LNCaP clone FGC (cell line): Measurements from ENCODE around the gene PGM1.

ENCODE experiments used
- DNase-seq: peaks from one replicate; pipeline ENCODE4 v3.0.0-alpha.2; 2011; ENCODE audit warnings: low read depth
- H3K4me3 ChIP-seq: 2 replicates; pipeline ENCODE4 v1.5.1; 2011; ENCODE audit warnings: mild to moderate bottlenecking, low read depth, low read length, control low read depth
- TF ChIP-seq, protein P1 (sequence below): IDR thresholded peaks from 2 replicates; pipeline ENCODE4 v1.5.1; 2012; ENCODE audit warnings: mild to moderate bottlenecking; ENCODE audit not compliant: control insufficient read depth, insufficient read depth; ENCODE audit errors: extremely low read depth

PGM1 gene

GRCh38 chr1:63670164-63670563 lies 77.0 kb downstream of the PGM1 start:
- no peak overlapping the region for H3K4me3 ChIP-seq
- no peak for DNase-seq
- TF ChIP-seq, protein P1, sequence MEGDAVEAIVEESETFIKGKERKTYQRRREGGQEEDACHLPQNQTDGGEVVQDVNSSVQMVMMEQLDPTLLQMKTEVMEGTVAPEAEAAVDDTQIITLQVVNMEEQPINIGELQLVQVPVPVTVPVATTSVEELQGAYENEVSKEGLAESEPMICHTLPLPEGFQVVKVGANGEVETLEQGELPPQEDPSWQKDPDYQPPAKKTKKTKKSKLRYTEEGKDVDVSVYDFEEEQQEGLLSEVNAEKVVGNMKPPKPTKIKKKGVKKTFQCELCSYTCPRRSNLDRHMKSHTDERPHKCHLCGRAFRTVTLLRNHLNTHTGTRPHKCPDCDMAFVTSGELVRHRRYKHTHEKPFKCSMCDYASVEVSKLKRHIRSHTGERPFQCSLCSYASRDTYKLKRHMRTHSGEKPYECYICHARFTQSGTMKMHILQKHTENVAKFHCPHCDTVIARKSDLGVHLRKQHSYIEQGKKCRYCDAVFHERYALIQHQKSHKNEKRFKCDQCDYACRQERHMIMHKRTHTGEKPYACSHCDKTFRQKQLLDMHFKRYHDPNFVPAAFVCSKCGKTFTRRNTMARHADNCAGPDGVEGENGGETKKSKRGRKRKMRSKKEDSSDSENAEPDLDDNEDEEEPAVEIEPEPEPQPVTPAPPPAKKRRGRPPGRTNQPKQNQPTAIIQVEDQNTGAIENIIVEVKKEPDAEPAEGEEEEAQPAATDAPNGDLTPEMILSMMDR = no peak

DNA sequence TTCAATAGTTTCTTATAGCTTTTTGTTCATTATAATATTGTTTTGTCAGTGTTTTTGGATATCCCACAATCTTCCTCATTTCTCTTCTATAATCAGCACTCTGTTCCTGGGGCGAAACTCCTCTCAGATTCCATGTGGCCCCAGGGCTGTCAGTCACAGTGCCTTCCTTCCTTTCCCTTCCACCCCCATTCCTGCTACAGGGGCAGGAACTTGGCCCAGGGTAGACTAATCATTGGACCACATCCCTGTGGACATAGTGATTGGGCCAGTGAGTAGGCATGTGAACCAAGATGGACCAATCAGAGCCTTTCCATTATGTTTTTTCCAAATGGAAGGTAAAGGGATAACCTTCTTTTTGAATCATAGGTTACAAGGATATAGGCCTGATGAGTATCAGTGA lies 78.3 kb downstream of the PGM1 start:
- H3K4me3 ChIP-seq = no peak overlapping the region
- DNase-seq = no peak
- TF ChIP-seq, protein P1 = no peak

GRCh38 chr1:63674238-63674864 lies 81.1 kb downstream of the PGM1 start:
- no peak overlapping the region for H3K4me3 ChIP-seq
- peak; percentile 33 for DNase-seq
- TF ChIP-seq, protein P1 = peak; percentile 86

GRCh38 chr1:63674865-63675419 lies 81.7 kb downstream of the PGM1 start:
- no peak for DNase-seq
- TF ChIP-seq, protein P1 = no peak
- no peak overlapping the region for H3K4me3 ChIP-seq

GRCh38 chr1:63675420-63675931 lies 82.3 kb downstream of the PGM1 start:
- TF ChIP-seq, protein P1 = no peak
- no peak for DNase-seq

GRCh38 chr1:63677497-63677896 lies 84.3 kb downstream of the PGM1 start:
- no peak for DNase-seq
- no peak overlapping the region for H3K4me3 ChIP-seq
- TF ChIP-seq, protein P1 = no peak

More at GRCh38 chr1:63675420-63675931, 82.3 kb downstream of the PGM1 start:
- H3K4me3 ChIP-seq = no peak overlapping the region

DNA sequence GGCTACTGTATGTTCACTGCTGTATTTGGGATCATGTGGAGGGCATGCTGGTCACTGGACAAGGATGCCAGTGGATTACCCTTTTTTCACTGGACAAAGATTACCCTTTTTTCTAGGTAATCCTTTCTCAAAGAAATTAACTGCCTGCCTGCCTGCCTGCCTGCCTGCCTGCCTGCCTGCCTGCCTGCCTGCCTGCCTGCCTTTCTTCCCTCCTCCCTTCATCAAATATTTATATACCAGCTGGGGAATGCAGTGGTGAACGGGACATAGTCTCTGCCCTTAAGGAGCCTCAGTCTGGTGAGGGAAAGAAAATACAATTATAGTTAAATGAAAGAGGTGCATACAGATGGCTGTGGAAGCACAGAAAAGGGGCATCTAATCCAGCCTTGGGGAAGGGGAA lies 85.0 kb downstream of the PGM1 start:
- H3K4me3 ChIP-seq = no peak overlapping the region
- DNase-seq = no peak
- TF ChIP-seq, protein P1 = no peak
